CD4-positive, alpha-beta T cell (primary cell): ENCODE measurements around the gene SP1. TPM values are rescaled to one million over a fixed set of nuclear protein-coding genes. Genes with fewer than 3 reads are reported as not detected.
A peak's percentile ranks its signal among the peaks of the same experiment; 100 is the strongest.

Experiments used
- ATAC-seq: fragments of 200-7000 bp; cut with Tn5 transposase; one replicate; pipeline ENCODE4 v1.10.0; 2022; ENCODE audit warnings: mild to moderate bottlenecking; ENCODE audit not compliant: poor library complexity
- CTCF ChIA-PET: fragments of 350-600 bp; sonication (Branson Sonifier 250); formaldehyde crosslinking; loops from one replicate; lab custom pipeline; 2021; ENCODE audit warnings: antibody characterized with exemption, inconsistent platforms; lab: Charles Lee
- POLR2A ChIA-PET: fragments of 350-600 bp; sonication (Branson Sonifier 250); formaldehyde crosslinking; loops from one replicate; lab custom pipeline; 2021; ENCODE audit warnings: antibody characterized with exemption, inconsistent platforms; lab: Charles Lee
- DNase-seq, 14 experiments: peaks; one replicate each; pipeline ENCODE4 v3.0.0-alpha.2; 2013 to 2020; ENCODE audit warnings: mixed read lengths in 2 of 14
- H3K27ac ChIP-seq, 2 donors: one replicate each; pipeline versions ENCODE4 v1.5.1 to v1.7.0; 2013; ENCODE audit warnings: low read length in 2 of 2, low read depth in 1 of 2, mild to moderate bottlenecking in 1 of 2
- H3K27me3 ChIP-seq, 2 experiments: 1 replicate in 1 of 2; 2 replicates in 1 of 2; pipeline versions ENCODE4 v1.6.1 to v1.7.0; 2013; ENCODE audit warnings: low read length in 2 of 2, control low read depth in 1 of 2, mild to moderate bottlenecking in 1 of 2, moderate library complexity in 1 of 2; ENCODE audit not compliant: insufficient read depth in 2 of 2, control insufficient read depth in 1 of 2
- H3K36me3 ChIP-seq: one replicate; pipeline ENCODE4 v1.6.1; 2013; ENCODE audit warnings: low read length, control low read depth; ENCODE audit not compliant: insufficient read depth
- H3K4me1 ChIP-seq: one replicate; pipeline ENCODE4 v1.6.1; 2013; ENCODE audit warnings: low read length, control low read depth; ENCODE audit not compliant: insufficient read depth
- H3K4me3 ChIP-seq: one replicate; pipeline ENCODE4 v1.5.1; 2013; ENCODE audit warnings: mild to moderate bottlenecking, low read length, moderate library complexity
- H3K9me3 ChIP-seq, 2 experiments: 1 replicate in 1 of 2; 2 replicates in 1 of 2; pipeline versions ENCODE4 v1.6.1 to v1.7.0; 2013; ENCODE audit warnings: low read length in 2 of 2, mild to moderate bottlenecking in 2 of 2, control low read depth in 1 of 2, moderate library complexity in 1 of 2; ENCODE audit not compliant: control insufficient read depth in 1 of 2, insufficient read depth in 1 of 2
- H3K27ac Mint-ChIP-seq: one replicate; pipeline ENCODE4 v1.8.0; 2020; ENCODE audit warnings: mixed read lengths
- H3K27me3 Mint-ChIP-seq: one replicate; pipeline ENCODE4 v1.8.0; 2021; ENCODE audit warnings: mixed read lengths
- H3K36me3 Mint-ChIP-seq: one replicate; pipeline ENCODE4 v1.8.0; 2021; ENCODE audit warnings: low read depth, mixed read lengths
- H3K4me1 Mint-ChIP-seq: one replicate; pipeline ENCODE4 v1.8.0; 2021; ENCODE audit warnings: low read depth, mixed read lengths
- H3K4me3 Mint-ChIP-seq: one replicate; pipeline ENCODE4 v1.8.0; 2020; ENCODE audit warnings: mild to moderate bottlenecking, mixed read lengths
- H3K9me3 Mint-ChIP-seq: one replicate; pipeline ENCODE4 v1.8.0; 2020; ENCODE audit warnings: mixed read lengths
- CTCF ChIP-seq: fragments of 200-600 bp; IDR thresholded peaks from one replicate; pipeline ENCODE4 v1.8.0; 2022; ENCODE audit warnings: antibody characterized with exemption, mild to moderate bottlenecking
- intact Hi-C, 2 experiments: fragments of 100-400 bp; cut with DNase I in 1 of 2; cut with micrococcal nuclease in 1 of 2; formaldehyde crosslinking; loops; one replicate each; pipeline versions ENCODE4 v1.15.1 to v1.9.0; 2023 to 2025; cut with DNase I, micrococcal nuclease
- total RNA-seq, 174 experiments: library from RNA in 2 of 174; stranded (reverse) in 2 of 174; gene quantifications; one replicate each; pipeline ENCODE4 v1.2.3 and lab custom pipeline; 2021 to 2026

The SP1 gene
- total RNA-seq, 2 experiments from 2014 or later: 42.3 to 43.3 TPM

DNA sequence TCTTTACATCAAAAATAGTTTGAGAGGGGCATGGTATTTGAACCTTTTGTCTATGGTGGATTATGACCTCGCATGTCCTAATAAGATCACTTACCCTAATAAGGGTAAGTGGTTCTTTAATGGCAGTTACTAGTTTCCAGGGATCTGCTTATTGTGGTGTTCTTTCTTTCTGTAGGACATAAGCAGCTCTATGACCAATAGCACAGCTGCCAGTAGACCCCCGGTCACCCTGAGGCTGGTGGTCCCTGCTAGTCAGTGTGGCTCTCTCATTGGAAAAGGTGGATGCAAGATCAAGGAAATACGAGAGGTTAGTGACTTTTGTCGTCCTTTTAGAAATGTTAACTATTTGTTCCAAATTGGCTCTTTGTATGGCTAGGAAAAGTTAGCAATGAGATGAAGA is 79.1 kb downstream of the SP1 start:
- ChIA-PET CTCF (no interaction called here), POLR2A (interaction anchor here (2.1 kb wide), 1 partner anchor 42 kb away, joined by 12 read pairs; the partner anchor contains the start of gene TARBP2)
- Mint-ChIP-seq H3K9me3 (no peaks in the 10 kb centered on the region), H3K27ac (no peak overlapping the region), H3K4me3 (peak overlapping the region; percentile 20), H3K4me1 (peaks cover 56% of the 10 kb centered on the region), H3K27me3 (no peaks in the 10 kb centered on the region), H3K36me3 (peaks cover 99% of the 10 kb centered on the region)
- intact Hi-C loops: loop anchor here in 1 of 2 experiments (10.0 kb wide), 1 partner anchor 454 kb away; the partner anchor contains the start of gene EIF4B
- DNase-seq (no peak), ATAC-seq (no peak)
- Histone ChIP-seq H3K9me3 (no peaks in the 10 kb centered on the region), H3K4me1 (peaks cover 18% of the 10 kb centered on the region), H3K36me3 (peaks cover 99% of the 10 kb centered on the region), H3K4me3 (no peak overlapping the region), H3K27me3 (no peaks in the 10 kb centered on the region), H3K27ac (no peak overlapping the region)
- TF ChIP-seq CTCF: no peak

- no peak overlapping the region for H3K4me3 Mint-ChIP-seq
- intact Hi-C loops: no loop called here
- no peak for TF ChIP-seq CTCF
- H3K27me3 Mint-ChIP-seq: no peaks in the 10 kb centered on the region
- Histone ChIP-seq H3K27me3 (no peaks in the 10 kb centered on the region), H3K27ac (no peak overlapping the region), H3K36me3 (peaks cover 98% of the 10 kb centered on the region), H3K4me3 (no peak overlapping the region), H3K9me3 (no peaks in the 10 kb centered on the region), H3K4me1 (peaks cover 9% of the 10 kb centered on the region)
- POLR2A ChIA-PET: interaction anchor here (1.5 kb wide), 1 partner anchor 12 kb away, joined by 3 read pairs; no protein-coding TSS in a partner anchor
- peaks cover 54% of the 10 kb centered on the region for H3K4me1 Mint-ChIP-seq
- H3K9me3 Mint-ChIP-seq: no peaks in the 10 kb centered on the region
- DNase-seq (no peak), ATAC-seq (no peak)
- peaks cover 99% of the 10 kb centered on the region for H3K36me3 Mint-ChIP-seq
- CTCF ChIA-PET: no interaction called here
- H3K27ac Mint-ChIP-seq: no peak overlapping the region
These were observed 81.1 kb downstream of the SP1 start for GRCh38 chr12:53461059-53461458.

GRCh38 chr12:53461591-53461990 is 81.6 kb downstream of the SP1 start:
- no peak overlapping the region for H3K4me3 ChIP-seq
- ATAC-seq (no peak), DNase-seq (no peak)
- H3K27me3 Mint-ChIP-seq: no peaks in the 10 kb centered on the region
- no peak for TF ChIP-seq CTCF
- H3K36me3 Mint-ChIP-seq: peaks cover 100% of the 10 kb centered on the region
- H3K4me1 Mint-ChIP-seq: peaks cover 54% of the 10 kb centered on the region
- no peak overlapping the region for H3K27ac ChIP-seq
- H3K36me3 ChIP-seq: peaks cover 98% of the 10 kb centered on the region
- no peak overlapping the region for H3K27ac Mint-ChIP-seq
- peaks cover 9% of the 10 kb centered on the region for H3K4me1 ChIP-seq
- H3K9me3 Mint-ChIP-seq: no peaks in the 10 kb centered on the region
- ChIA-PET POLR2A (interaction anchor here (1.3 to 1.5 kb wide), 2 partner anchors 11 to 39 kb away, joined by 3 to 4 read pairs; partner anchors contain the start of gene TARBP2), CTCF (no interaction called here)
- intact Hi-C loops: no loop called here
- no peaks in the 10 kb centered on the region for H3K9me3 ChIP-seq
- no peaks in the 10 kb centered on the region for H3K27me3 ChIP-seq
- H3K4me3 Mint-ChIP-seq: no peak overlapping the region
